HCT116 (cell line): ENCODE results near the gene ATAD2B. TPM values are rescaled to one million over a fixed set of nuclear protein-coding genes. Genes with fewer than 3 reads are reported as not detected.

Source experiments
- ATAC-seq: fragments of 200-7000 bp; cut with Tn5 transposase; 2 replicates; pipeline ENCODE4 v1.9.1; 2020; ENCODE audit warnings: mild to moderate bottlenecking, moderate library complexity
- BruUV-seq: library from RNA; stranded (reverse); fragments of 400-500 nt; replicated peaks from 2 replicates; lab custom pipeline; 2021; lab: Mats Ljungman, UMichigan
- CTCF ChIA-PET: fragments of 300-600 bp; sonication (Branson Sonifier 250); formaldehyde crosslinking; loops from one replicate; lab custom pipeline; 2021; ENCODE audit warnings: antibody characterized with exemption; lab: Charles Lee
- POLR2A ChIA-PET: fragments of 300-600, 350-600 bp; sonication (Branson Sonifier 250); formaldehyde crosslinking; loops from one replicate; lab custom pipeline; 2021; ENCODE audit warnings: antibody characterized with exemption; lab: Charles Lee
- RAD21 ChIA-PET, 2 experiments: fragments of 300-600 bp; sonication (Branson Sonifier 250); formaldehyde crosslinking; loops; one replicate each; lab custom pipeline; 2023; ENCODE audit warnings: low total read pairs in 2 of 2; ENCODE audit not compliant: uncharacterized antibody in 2 of 2, unreplicated experiment in 2 of 2, low non-redundant PET in 1 of 2; lab: Charles Lee
- DNase-seq: peaks from one replicate; pipeline ENCODE4 v3.0.0-alpha.2; 2010; ENCODE audit warnings: low read depth, low spot score
- H2AFZ ChIP-seq: fragments of 200-600 bp; shearing (Covaris generic), sonication (generic); 2 replicates; pipeline ENCODE4 v1.6.1; 2017; ENCODE audit warnings: low read depth, mixed run types, mixed read lengths, antibody characterized with exemption, low read length; ENCODE audit not compliant: poor library complexity, severe bottlenecking
- H3K27ac ChIP-seq: 2 replicates; pipeline ENCODE4 v1.5.1; 2012; ENCODE audit warnings: low read depth, low read length
- H3K27me3 ChIP-seq: fragments of 200-600 bp; sonication (generic); 2 replicates; pipeline ENCODE4 v1.6.1; 2016; ENCODE audit warnings: mixed run types, low read length, mixed read lengths; ENCODE audit not compliant: insufficient read depth
- H3K36me3 ChIP-seq, 2 experiments: fragments of 200-500 bp in 1 of 2; fragments of 200-600 bp in 1 of 2; sonication (Bioruptor generic) in 1 of 2; sonication (generic) in 1 of 2; 2 replicates each; pipeline versions ENCODE4 v1.5.1 to v1.6.1; 2014 to 2016; ENCODE audit warnings: low read length in 2 of 2, inconsistent platforms in 1 of 2, mixed read lengths in 1 of 2, mixed run types in 1 of 2; ENCODE audit not compliant: insufficient read depth in 2 of 2, control insufficient read depth in 1 of 2
- H3K4me1 ChIP-seq, 2 experiments: fragments of 200-600 bp in 1 of 2; sonication (generic) in 1 of 2; 2 replicates each; pipeline versions ENCODE4 v1.5.1 to v1.6.1; 2012 to 2017; ENCODE audit warnings: low read length in 2 of 2, inconsistent platforms in 1 of 2, mild to moderate bottlenecking in 1 of 2, mixed read lengths in 1 of 2, mixed run types in 1 of 2, moderate library complexity in 1 of 2; ENCODE audit not compliant: insufficient read depth in 2 of 2, control insufficient read depth in 1 of 2
- H3K4me2 ChIP-seq: fragments of 200-600 bp; sonication (generic); 2 replicates; pipeline ENCODE4 v1.6.1; 2017; ENCODE audit warnings: mixed run types, low read length, mixed read lengths
- H3K4me3 ChIP-seq, 2 experiments: fragments of 200-600 bp in 1 of 2; sonication (generic) in 1 of 2; replicated peaks in 1 of 2; 2 replicates each; pipeline ENCODE4 v1.5.1; 2011 to 2016; ENCODE audit warnings: low read length in 2 of 2, control low read depth in 1 of 2, low read depth in 1 of 2, mild to moderate bottlenecking in 1 of 2, mixed read lengths in 1 of 2, mixed run types in 1 of 2
- H3K79me2 ChIP-seq: fragments of 200-600 bp; sonication (generic); 2 replicates; pipeline ENCODE4 v1.6.1; 2017; ENCODE audit warnings: mild to moderate bottlenecking, mixed run types, low read length, moderate library complexity, mixed read lengths; ENCODE audit not compliant: insufficient read depth
- H3K9ac ChIP-seq: fragments of 200-600 bp; sonication (generic); 2 replicates; pipeline ENCODE4 v1.6.1; 2016; ENCODE audit warnings: low read length, mixed read lengths
- H3K9me2 ChIP-seq: fragments of 200-600 bp; sonication (generic), shearing (Covaris generic); 2 replicates; pipeline ENCODE4 v1.6.1; 2017; ENCODE audit warnings: mixed run types, mild to moderate bottlenecking, moderate library complexity; ENCODE audit not compliant: insufficient read depth
- H3K9me3 ChIP-seq, 2 experiments: fragments of 200-500 bp in 1 of 2; fragments of 200-600 bp in 1 of 2; sonication (Bioruptor generic) in 1 of 2; sonication (generic) in 1 of 2; 2 replicates each; pipeline ENCODE4 v1.6.1; 2014 to 2017; ENCODE audit warnings: low read length in 2 of 2, mixed read lengths in 2 of 2, inconsistent platforms in 1 of 2, low read depth in 1 of 2, mild to moderate bottlenecking in 1 of 2, mixed run types in 1 of 2, moderate library complexity in 1 of 2; ENCODE audit not compliant: control insufficient read depth in 1 of 2, insufficient read depth in 1 of 2
- H4K20me1 ChIP-seq: fragments of 200-600 bp; sonication (generic), shearing (Covaris generic); 2 replicates; pipeline ENCODE4 v1.6.1; 2017; ENCODE audit warnings: mixed run types, mild to moderate bottlenecking, moderate library complexity; ENCODE audit not compliant: insufficient read depth
- ATF3 ChIP-seq: IDR thresholded peaks from 2 replicates; pipeline ENCODE4 v1.6.1; 2012
- CEBPB ChIP-seq: IDR thresholded peaks from 2 replicates; pipeline ENCODE4 v1.6.1; 2012; ENCODE audit warnings: low read depth
- ELF1 ChIP-seq: IDR thresholded peaks from 2 replicates; pipeline ENCODE4 v1.6.1; 2012; ENCODE audit warnings: low read depth, borderline replicate concordance
- FOSL1 ChIP-seq: IDR thresholded peaks from 2 replicates; pipeline ENCODE4 v1.6.1; 2012; ENCODE audit warnings: low read depth
- MAX ChIP-seq: IDR thresholded peaks from 2 replicates; pipeline ENCODE4 v1.6.1; 2012
- POLR2A ChIP-seq: IDR thresholded peaks from 2 replicates; pipeline ENCODE4 v1.7.0; 2011; ENCODE audit warnings: borderline replicate concordance; ENCODE audit not compliant: insufficient read depth, insufficient read length; ENCODE audit errors: extremely low read depth
- POLR2AphosphoS5 ChIP-seq: IDR thresholded peaks from 2 replicates; pipeline ENCODE4 v1.6.1; 2011; ENCODE audit warnings: mild to moderate bottlenecking, low read depth, low read length, moderate library complexity
- SP1 ChIP-seq: IDR thresholded peaks from 2 replicates; pipeline ENCODE4 v1.6.1; 2012; ENCODE audit warnings: low read depth
- TCF7L2 ChIP-seq: IDR thresholded peaks from 2 replicates; pipeline ENCODE4 v1.7.0; 2011; ENCODE audit warnings: borderline replicate concordance, inconsistent platforms; ENCODE audit not compliant: insufficient read depth, insufficient read length; ENCODE audit errors: extremely low read depth
- YY1 ChIP-seq: IDR thresholded peaks from 2 replicates; pipeline ENCODE4 v1.6.1; 2011; ENCODE audit warnings: low read length, low read depth, moderate library complexity, mild to moderate bottlenecking; ENCODE audit not compliant: insufficient replicate concordance; ENCODE audit errors: extremely low read depth
- ZBTB33 ChIP-seq: IDR thresholded peaks from 2 replicates; pipeline ENCODE4 v1.6.1; 2011; ENCODE audit warnings: mild to moderate bottlenecking, low read length, moderate library complexity; ENCODE audit not compliant: insufficient replicate concordance; ENCODE audit errors: extremely low read depth
- ZNF274 ChIP-seq: fragments of 200-500 bp; sonication (Bioruptor generic); IDR thresholded peaks from 2 replicates; pipeline ENCODE4 v1.6.1; 2014; ENCODE audit warnings: mild to moderate bottlenecking, low read depth, low read length, inconsistent platforms
- intact Hi-C: fragments of 100-400 bp; cut with micrococcal nuclease; formaldehyde crosslinking; loops from 2 replicates; pipeline ENCODE4 v1.10.0; 2022
- total RNA-seq: library from RNA; stranded (reverse); gene quantifications from one replicate; pipeline ENCODE4 v1.2.1, GENCODE V29; 2021; ENCODE audit not compliant: unreplicated experiment

The ATAD2B gene
- total RNA-seq, 1 experiment from 2014 or later: 9.6 TPM

- no peak overlapping the region for H3K4me3 ChIP-seq
- no peaks in the 10 kb centered on the region for H3K27me3 ChIP-seq
- no peak for TF ChIP-seq YY1
- no peak for TF ChIP-seq ATF3
- TF ChIP-seq TCF7L2: no peak
- TF ChIP-seq CEBPB: no peak
- H3K9ac ChIP-seq: no peak overlapping the region
- no peak overlapping the region for H2AFZ ChIP-seq
- H4K20me1 ChIP-seq: no peaks in the 10 kb centered on the region
- no peak overlapping the region for H3K27ac ChIP-seq
- ATAC-seq (no peak), DNase-seq (no peak)
- no TSS peak for BruUV-seq
- H3K4me2 ChIP-seq: 0 out of 2 replicates have a peak overlapping the region, but pooled peaks have one; percentile 40
- ChIA-PET POLR2A (interaction anchor here (1.0 kb wide), 1 partner anchor 18 kb away, joined by 5 read pairs; the partner anchor contains the start of gene ATAD2B), CTCF (interaction anchor here (1.4 kb wide), 1 partner anchor 120 kb away, joined by 3 read pairs; no protein-coding TSS in a partner anchor), RAD21 (no interaction called here)
- intact Hi-C loops: loop anchor here (5.0 kb wide), 1 partner anchor 132 kb away; the partner anchor contains the start of gene SF3B6
- H3K79me2 ChIP-seq: peaks cover 64% of the 10 kb centered on the region
- H3K4me1 ChIP-seq: peaks cover 4 to 27% of the 10 kb centered on the region in 2 experiments; a peak in 3 of 4 replicates
- no peaks in the 10 kb centered on the region for H3K9me2 ChIP-seq
- no peaks in the 10 kb centered on the region for H3K36me3 ChIP-seq
- no peaks in the 10 kb centered on the region for H3K9me3 ChIP-seq
Observed at GRCh38 chr2:23944976-23945375, 18.1 kb upstream of the ATAD2B start.

- Histone ChIP-seq H2AFZ (no peak overlapping the region), H3K4me3 (no peak overlapping the region), H3K9ac (no peak overlapping the region), H3K9me3 (no peaks in the 10 kb centered on the region), H3K9me2 (no peaks in the 10 kb centered on the region), H3K4me2 (peak overlapping the region; percentile 40), H3K27me3 (no peaks in the 10 kb centered on the region), H4K20me1 (no peaks in the 10 kb centered on the region), H3K4me1 (peaks cover 4 to 30% of the 10 kb centered on the region in 2 experiments; a peak in 3 of 4 replicates), H3K79me2 (peaks cover 63% of the 10 kb centered on the region), H3K36me3 (no peaks in the 10 kb centered on the region), H3K27ac (no peak overlapping the region)
- BruUV-seq: no TSS peak
- intact Hi-C loops: loop anchor here (5.0 kb wide), 1 partner anchor 133 kb away; the partner anchor contains the start of gene SF3B6
- DNase-seq: no peak
- RAD21 ChIA-PET: no interaction called here
- CTCF ChIA-PET: interaction anchor here (1.4 kb wide), 1 partner anchor 120 kb away, joined by 3 read pairs; no protein-coding TSS in a partner anchor
- ATAC-seq: no peak
- POLR2A ChIA-PET: interaction anchor here (1.0 kb wide), 1 partner anchor 17 kb away, joined by 5 read pairs; the partner anchor contains the start of gene ATAD2B
- TF ChIP-seq ELF1 (no peak), ZBTB33 (no peak), MAX (no peak), ZNF274 (no peak), ATF3 (no peak), FOSL1 (no peak), SP1 (no peak), POLR2A (no peak), POLR2AphosphoS5 (no peak), TCF7L2 (no peak)
Observed at GRCh38 chr2:23944527-23944926, 17.6 kb upstream of the ATAD2B start.
